K562 (cell line): ENCODE measurements around the gene DCAF17. TPM values are rescaled to one million over a fixed set of nuclear protein-coding genes. Genes with fewer than 3 reads are reported as not detected.

Source experiments
- ATF3 ChIP-seq, 2 experiments: fragments of 450-650 bp in 1 of 2; sonication (generic) in 1 of 2; formaldehyde crosslinking in 1 of 2; IDR thresholded peaks in 1 of 2; conservative IDR thresholded peaks in 1 of 2; 2 replicates each; pipeline versions ENCODE4 v1.6.1 to v1.8.1; 2016 to 2023; ENCODE audit warnings: mild to moderate bottlenecking in 2 of 2, moderate library complexity in 2 of 2, inconsistent platforms in 1 of 2, missing genetic modification reagents in 1 of 2
- EP400 ChIP-seq: fragments of 450-650 bp; IDR thresholded peaks from 2 replicates; pipeline ENCODE4 v1.6.1; 2017; ENCODE audit warnings: antibody characterized with exemption, mild to moderate bottlenecking, moderate library complexity
- PRMT5 ChIP-seq: sonication (generic); formaldehyde crosslinking; IDR thresholded peaks from 2 replicates; pipeline ENCODE4 v1.5.0; 2020; ENCODE audit warnings: missing genetic modification reagents
- RAD21 ChIP-seq, 2 experiments: fragments of 250-450 bp in 1 of 2; fragments of 450-650 bp in 1 of 2; sonication (Bioruptor Pico) in 1 of 2; formaldehyde crosslinking in 1 of 2; IDR thresholded peaks in 1 of 2; conservative IDR thresholded peaks in 1 of 2; 2 replicates each; pipeline versions ENCODE4 v1.4.0 to v1.8.0; 2020 to 2022; ENCODE audit warnings: mild to moderate bottlenecking in 2 of 2, moderate library complexity in 1 of 2
- ZNF407 ChIP-seq: fragments of 450-650 bp; IDR thresholded peaks from 2 replicates; pipeline ENCODE4 v1.6.1; 2016; ENCODE audit warnings: low read depth
- polyA plus RNA-seq, 8 experiments: library from polyadenylated mRNA; depleted of rRNA in 4 of 8; stranded (reverse) in 5 of 8; unstranded in 3 of 8; fragments of >200 nt; fragmentation: Nextera tagmentation in 2 of 8; fragmentation: Illumina TruSeq in 1 of 8; extraction: Ambion mirVana in 2 of 8; extraction: Trizol in 1 of 8; gene quantifications; 2 replicates each; pipeline versions ENCODE4 v1.2.1 to v1.2.3, GENCODE V29; 2011 to 2014; ENCODE audit warnings: inconsistent platforms in 1 of 8, missing spikeins in 1 of 8
- total RNA-seq, 7 experiments: library from RNA; depleted of rRNA in 6 of 7; stranded (reverse); fragments of >200 nt in 6 of 7; fragmentation: Illumina TruSeq in 2 of 7; extraction: Trizol in 2 of 7; gene quantifications; 2 replicates each; pipeline versions ENCODE4 v1.2.1 to v1.2.3, GENCODE V29; 2011 to 2021; ENCODE audit warnings: low replicate concordance in 1 of 7

DCAF17 gene
- total and polyA plus RNA-seq, 9 of the 15 experiments (the other 6 are each of a cell fraction or from before 2014, with no cell fraction given), result 10.0 to 38.5 (median 27.1) TPM

- TF ChIP-seq RAD21 (CRISPR knock-in tag; conservative IDR thresholded peaks at IDR 0.05 in 1 of 2, IDR thresholded peaks at IDR 0.05 in 1 of 2) (peak in 1 of 2 experiments; percentile 13; a peak in 1 of 4 replicates), ZNF407 (no peak), EP400 (peak; percentile 92), PRMT5 (peak; percentile 76; the same call in 1 of the 2 replicates), ATF3 (IDR thresholded peaks at IDR 0.05) (no peak), ATF3 (CRISPR knock-in tag; conservative IDR thresholded peaks at IDR 0.05) (peak; percentile 55; the same call in 1 of the 2 replicates)
Observed at GRCh38 chr2:171434013-171434989, at the start of gene DCAF17 (continued).
